Measurements from ENCODE around the gene UBXN2A.
"Not testable (repeated sequence)": the region's sequence is repeated elsewhere in the genome, so short reads cannot be mapped to it uniquely, and the experiment has no call there.

UBXN2A gene

DNA sequence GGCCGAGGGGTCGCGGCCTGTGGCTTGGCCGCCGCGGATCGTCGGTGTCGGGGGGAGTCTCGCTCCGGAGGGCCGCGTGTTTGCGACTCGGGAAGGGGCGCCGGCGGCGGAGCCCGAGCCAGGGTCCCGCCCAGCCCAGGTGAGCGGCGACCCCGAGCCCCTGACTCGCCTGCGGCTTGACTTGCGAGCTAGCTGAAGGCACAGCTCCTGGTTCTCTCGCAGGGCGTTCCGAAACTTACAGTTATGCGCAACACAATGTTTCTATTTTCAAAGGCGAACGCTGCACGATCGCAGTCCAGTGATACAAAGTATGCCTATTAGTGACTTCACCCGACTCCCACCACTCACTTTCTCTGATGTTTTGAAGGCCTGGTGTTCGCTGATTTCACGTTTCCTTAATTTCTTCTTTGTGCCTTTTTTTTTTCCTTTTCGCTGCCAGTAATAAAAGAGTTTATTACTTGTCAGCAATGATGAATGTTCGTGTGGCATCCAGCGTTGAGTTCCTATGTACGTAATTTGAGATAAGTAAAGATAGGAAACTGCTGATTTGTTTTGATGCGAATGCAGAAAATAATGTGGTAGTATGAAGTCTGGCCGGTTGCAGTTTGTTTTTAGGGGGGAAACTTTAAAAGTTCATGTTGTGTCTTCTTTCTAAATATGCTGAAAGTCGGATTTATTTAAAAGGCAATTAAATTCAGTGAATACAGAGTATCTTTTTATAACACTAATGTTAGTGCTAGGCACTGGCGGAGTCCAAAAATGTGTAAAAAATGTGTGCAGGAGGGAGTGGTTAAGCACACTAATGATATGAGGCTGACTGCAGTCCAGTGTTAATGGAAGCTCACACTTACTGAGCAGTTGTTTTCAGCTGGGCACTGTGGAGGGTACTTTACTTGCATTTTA lies 706 bp downstream of the UBXN2A start:
- DNase-seq: peak; percentile 86

DNA sequence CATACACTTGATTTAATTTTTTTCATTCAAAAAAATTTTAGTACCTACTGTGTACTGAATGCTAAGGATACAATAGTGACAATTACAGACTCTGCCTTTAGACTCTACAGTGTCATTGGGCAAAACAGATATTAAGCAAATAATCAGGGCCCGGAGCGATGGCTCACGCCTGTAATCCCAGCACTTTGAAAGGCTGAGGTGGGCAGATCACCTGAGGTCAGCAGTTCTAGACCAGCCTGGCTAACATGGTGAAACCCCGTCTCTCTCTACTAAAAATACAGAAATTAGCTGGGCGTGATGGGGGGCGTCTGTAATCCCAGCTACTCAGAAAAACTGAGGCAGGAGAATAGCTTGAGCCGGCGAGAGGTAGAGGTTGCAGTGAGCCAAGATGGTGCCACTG lies 1.4 kb downstream of the UBXN2A start:
- peak; percentile 7 for DNase-seq

DNA sequence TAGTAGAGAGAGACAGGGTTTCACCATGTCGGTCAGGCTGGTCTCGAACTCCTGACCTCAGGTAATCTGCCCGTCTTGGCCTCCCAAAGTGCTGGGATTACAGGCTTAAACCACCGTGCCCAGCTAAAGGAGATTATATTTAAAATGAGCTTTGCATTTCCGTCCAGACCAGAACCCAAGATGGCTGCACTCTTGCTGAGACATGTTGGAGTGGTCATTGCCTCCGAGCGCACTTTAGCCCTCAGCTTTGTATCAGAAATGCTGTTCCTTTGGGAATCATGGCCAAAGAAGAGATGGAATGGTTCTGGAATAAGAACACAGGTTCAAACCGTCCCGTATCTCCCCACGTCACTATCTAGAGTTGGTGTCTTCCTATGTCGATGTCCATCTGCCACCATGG lies 3.4 kb downstream of the UBXN2A start:
- DNase-seq: no peak

DNA sequence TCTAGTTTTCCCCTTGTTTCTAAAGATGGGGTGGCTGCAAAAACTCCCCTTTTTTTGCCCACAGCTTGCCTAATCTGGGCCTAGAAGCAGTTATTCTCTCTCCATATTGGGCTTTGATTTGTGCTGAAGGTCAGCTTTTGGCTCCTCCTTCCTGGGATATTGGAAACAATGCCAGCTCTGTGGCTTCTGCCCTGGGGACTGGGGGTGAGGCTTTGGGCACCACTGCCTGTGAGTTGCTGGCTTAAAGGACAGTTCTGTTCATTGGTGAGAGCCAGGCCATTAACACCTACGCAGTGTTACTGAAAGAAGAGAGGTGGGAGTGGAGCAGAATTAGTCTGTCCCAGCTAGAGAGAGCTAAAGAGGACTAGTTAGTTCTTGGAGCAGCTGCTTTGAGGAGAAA lies 4.3 kb downstream of the UBXN2A start:
- no peak for DNase-seq

DNA sequence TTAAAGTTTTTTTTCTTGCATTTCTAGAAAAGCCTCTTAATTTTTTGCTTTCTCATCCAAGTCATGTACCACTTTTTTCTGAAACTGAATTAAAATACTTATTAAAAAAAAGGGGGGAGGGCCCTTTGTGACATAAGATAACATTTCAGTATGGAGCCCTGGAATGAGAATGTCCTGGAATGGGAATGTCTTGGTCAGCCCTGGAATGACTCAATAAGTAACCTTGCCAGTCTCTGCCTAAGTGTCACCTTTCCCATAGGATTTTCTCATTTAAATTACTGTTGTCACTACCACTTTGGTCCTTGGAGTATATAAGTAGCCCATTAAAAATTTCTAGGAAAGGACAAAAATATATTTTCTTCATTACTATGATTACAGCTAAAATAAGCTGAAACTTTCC lies 4.7 kb downstream of the UBXN2A start:
- no peak for DNase-seq

DNA sequence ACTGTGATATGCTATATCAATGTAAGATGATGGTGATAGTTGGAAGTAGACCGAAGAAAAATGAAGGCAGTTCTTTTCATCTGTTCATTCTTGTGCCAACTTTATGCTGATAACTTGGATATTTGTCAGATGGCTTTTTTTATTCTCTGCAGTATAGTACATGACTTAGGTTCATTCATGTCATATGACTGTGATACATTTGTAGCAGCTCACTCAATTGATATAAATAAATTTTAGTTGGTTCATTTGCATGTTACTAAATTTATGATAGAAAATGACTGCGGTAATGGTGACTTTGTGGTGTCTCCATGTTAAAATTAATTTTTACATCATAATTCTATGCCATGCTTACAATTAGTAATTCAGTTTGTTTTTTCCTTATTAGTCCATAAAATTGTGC lies 7.1 kb downstream of the UBXN2A start:
- DNase-seq: no peak

DNA sequence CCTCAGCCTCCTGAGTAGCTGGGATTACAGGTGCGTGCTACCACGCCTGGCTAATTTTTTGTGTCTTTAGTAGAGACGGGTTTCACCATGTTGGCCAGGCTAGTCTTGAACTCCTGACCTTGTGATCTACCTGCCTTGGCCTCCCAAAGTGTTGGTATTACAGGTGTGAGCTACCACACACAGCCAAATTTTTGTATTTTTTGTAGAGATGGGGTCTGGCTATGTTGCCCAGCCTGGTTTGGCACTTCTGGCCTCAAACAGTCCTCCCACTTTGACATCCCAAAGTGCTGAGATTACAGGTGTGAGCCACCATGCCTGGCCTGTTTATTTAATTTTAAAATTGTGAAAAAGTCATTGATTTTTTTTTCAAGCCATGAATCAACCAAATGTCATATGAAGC lies 12.3 kb downstream of the UBXN2A start:
- not testable (repeated sequence) for DNase-seq

DNA sequence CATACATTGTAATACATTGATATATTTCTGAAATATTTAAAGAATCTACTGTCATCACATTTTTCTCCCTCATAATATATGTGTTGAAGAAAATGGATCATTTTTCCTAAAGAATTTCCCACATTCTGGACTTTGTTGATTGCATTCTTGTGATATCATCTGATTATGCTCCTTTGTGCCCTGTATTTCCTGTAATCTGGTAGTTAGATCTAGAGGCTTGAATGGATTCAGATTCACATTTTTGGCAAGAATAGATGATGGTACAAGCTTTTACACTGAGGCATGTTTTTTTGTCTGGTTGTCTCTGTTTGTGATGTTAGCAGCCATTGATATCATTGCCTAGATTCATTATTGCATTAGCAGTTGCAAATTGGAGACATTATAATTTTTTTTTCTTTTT lies 13.4 kb downstream of the UBXN2A start:
- DNase-seq: no peak

DNA sequence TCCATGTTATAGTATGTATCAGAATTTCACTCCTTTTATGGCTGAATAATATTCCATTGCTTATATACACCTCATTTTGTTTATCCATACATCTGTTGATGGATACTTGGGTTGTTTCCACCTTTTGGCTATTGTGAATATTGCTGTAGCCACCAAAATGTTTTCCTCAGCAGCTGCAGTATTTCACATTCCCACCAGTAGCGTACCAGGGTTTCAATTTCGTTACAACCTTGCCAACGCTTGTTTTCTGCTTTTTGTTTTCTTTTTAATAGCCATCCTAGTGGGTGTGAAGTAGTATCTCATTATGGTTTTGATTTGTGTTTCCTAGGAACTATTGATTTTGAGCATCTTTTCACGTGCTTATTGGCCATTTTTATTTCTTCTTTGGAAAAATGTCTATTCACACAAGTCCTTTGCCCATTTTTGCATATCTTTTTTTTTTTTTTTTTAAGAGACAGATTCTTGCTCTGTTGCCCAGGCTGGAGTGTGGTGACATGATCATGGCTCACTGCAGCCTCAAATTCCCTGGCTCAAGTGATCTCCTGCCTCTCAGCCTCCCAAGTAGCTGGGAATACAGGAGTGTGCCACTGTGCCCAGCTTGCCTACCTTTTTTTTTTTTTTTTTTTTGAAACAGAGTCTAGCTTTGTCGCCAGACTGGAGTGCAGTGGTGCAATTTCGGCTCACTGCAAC lies 14.2 kb downstream of the UBXN2A start:
- no peak for DNase-seq

DNA sequence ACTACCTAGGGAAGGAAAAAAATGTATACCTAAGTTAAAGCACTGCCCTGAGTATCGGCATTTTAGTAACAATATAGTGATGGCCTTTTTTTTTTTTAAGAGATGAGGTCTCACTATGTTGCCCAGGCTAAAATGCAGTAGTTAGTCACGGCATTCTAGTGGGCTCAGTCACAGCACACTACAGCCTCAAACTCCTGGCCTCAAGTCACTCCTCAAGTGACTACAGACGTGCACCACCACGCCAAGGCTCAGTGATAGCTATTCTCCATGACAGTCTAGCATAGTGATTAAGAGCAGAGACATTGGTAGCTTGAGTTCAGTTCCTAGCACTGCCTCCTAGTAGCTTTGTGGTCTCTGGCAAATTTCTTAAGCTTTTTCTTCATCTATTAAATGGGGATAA lies 27.6 kb downstream of the UBXN2A start:
- DNase-seq: no peak

DNA sequence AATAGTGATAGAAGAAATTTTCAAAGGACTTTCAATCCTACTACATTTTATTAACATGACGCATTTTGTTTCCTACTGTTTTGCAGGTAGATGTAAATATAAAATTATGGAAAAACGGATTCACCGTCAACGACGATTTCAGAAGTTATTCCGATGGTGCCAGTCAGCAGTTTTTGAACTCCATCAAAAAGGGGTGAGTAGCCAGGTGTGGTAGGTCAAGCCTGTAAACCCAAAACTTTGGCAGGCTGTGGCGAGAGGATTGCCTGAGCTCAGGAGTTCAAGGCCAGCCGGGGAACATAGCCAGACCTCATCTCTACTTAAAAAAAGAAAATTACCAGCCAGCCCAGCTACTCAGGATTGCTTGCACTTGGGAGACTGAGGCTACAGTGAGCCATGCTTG lies 36.6 kb downstream of the UBXN2A start:
- DNase-seq: no peak

DNA sequence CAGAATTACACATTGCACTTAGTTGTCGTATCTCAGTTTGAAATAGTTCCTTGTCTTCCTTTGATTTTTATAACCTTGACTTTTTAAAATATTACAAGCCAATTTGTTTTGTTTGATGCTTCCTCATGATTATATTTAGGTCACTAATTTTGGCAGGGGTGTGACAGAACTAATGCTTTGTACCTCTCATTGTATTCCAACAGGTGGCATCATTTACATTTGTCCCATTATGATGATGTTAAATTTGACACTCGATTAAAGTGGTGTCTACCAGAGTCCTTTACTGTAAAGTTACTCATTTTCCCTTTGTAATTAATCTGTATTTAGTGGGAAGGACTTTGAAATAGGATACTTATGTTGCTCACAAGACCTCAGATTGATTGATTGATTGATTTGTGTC lies 48.1 kb downstream of the UBXN2A start:
- DNase-seq: no peak

DNA sequence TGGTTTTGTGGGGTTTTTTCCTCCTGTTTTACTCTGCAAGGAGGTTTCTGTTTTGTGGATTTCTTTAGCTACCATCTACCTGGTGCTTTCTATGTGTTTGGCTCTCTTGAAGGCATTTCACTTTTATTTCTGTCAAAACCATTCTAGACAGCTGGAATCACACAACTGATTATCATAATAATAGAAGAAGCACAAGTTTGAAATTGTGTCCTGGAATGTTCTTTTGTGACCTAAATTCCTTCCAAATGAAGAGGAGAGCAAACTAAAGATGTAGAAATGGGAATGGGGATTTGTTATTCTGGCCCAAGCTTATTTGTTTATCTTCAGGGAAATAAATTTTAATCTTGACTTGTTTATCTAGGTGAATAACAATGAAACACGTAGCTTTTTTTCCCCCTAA lies 52.7 kb downstream of the UBXN2A start:
- DNase-seq: no peak

DNA sequence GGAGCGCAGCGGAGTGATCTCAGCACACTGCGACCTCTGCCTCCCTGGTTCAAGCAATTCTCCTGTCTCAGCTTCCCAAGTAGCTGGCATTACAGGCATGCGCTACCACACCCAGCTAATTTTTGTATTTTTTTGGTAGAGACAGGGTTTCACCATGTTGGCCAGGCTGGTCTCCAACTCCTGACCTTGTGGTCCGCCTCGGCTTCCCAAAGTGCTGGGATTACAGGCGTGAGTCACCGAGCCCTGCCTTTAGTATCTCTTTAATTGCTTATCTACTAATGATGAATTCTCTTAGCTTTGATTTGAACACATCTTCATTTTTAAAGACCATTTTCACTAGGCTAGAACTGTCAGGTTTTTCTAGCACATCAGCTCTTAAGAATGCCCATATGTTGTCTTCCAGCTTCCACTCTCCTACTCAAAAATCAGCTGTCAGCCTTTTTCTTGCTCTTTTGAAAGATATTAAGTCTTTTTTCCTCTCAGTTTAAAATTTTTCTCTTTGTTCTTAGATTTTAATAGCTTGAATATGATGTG lies 53.5 kb downstream of the UBXN2A start:
- DNase-seq: no peak

DNA sequence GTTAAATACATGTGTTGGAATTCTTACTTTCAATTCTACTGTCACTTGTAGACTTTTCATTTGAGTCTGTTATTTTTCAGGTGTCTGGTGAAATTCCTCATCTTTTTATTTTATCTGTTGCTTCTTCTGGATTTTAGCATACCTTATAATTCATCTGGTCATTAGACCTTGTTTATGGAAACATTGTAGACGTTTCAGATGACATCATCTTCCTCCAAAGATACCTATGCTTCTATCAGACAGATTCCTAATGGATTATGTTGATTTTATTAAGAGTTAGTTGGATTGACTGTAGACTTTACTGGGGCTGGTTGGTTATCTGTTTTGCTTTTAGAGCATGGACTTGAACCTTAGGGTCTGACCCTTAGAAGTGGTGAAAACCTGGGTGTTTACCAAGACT lies 54.3 kb downstream of the UBXN2A start:
- DNase-seq: no peak

DNA sequence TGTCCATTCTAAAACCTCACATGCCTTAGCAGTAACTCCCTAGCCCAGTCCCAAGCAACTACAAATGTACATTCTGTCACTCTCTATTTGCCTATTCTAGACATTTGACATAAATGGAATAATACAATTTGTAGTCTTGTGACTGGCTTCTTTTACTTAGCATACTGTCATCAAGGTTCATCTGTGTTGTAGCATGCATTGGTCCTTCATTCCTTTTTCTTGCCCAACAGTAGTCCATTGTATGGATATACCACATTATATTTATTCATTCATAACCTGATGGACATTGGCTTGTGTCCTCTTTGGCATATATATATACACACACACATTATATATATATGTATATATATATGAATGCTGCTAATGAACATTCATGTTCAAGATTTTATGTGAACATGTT lies 67.4 kb downstream of the UBXN2A start:
- DNase-seq: no peak

DNA sequence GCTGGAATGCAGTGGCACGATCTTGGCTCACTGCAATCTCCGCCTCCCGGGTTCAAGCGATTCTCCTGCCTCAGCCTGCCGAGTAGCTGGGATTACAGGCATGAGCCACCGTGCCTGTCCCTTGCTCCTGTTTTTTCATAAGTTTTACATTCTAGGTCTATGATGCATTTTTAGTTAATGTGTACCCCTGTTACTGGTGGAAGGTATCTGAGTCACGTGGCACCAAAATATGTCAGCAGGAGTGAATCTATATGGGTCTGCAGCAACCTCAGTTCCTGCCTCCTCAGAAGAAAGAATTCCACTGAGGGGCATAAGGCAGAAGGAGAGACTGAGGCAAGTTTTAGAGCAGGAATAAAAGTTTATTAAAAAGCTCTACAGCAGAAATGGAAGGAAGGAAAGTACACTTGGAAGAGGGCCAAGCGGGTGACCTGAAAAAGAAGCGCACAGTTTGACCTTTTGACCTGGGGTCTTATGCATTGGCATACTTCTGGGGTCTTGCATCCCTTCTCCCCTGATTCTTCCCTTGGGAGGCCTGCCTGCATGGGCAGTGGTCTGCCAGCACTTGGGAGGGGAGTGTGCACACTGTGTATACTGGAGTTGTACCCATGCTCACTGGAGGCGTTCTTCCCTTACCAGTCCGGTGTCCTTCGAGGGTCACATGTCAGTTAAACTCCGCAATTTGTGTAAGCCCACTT lies 68.6 kb downstream of the UBXN2A start:
- no peak for DNase-seq

DNA sequence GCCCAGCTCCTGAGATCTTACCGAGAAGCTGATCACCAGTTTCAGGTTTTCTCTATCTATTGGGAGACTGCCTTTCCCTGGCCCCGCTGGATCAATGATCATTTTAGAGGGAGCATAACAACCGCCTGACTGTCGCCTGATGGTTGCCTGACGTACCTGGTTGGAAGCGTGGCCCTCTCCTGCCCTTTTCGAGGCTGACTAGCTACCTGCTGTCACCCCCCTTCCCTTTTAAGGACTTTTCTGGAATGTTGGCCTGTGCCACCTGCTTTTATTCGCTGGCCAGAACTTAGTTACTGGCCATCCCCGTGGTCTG lies 69.1 kb downstream of the UBXN2A start:
- DNase-seq: no peak

DNA sequence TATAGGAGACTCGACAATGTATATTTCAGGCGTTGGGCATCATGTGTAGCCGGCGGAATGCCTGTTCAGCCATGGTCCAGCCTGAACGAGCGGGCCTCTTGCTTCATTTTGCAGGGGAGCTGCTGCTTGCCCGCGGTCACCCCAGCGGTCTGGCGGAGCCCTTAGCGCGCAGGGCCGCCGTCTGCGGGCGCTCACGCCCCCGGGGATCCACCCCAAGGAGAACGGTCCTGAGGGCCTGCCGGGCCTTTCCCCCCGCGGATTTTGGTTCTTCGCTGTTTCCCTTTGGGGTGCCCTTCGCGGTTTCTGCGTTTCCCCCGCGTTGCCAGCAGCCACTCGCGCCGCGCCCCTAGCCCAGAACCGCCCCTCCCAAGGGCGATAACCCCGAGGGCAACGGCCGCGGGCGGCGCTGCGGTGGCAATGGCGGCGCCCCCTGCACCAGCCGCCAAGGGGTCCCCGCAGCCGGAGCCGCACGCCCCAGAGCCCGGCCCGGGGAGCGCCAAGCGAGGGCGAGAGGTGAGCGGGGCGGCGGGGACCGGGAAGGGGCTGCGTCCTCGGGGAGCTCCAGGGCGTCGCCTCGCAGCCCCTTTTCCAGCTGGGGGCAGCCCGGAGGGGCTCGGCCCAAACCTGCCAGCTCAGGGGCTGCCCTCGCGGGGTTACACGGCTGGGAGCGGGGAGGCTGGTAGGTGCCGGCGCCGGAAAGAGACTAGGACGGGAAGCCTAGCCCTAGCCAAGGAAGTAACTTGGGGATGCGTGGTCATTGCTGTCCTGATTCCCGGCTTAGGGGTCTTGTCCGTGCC lies 69.6 kb downstream of the UBXN2A start, which contains the start of gene MFSD2B:
MFSD2B (plus strand) TSS at position 406 of the 797 bp plus-strand sequence; CDS start at position 418, 12 bp downstream.
- DNase-seq: peak; percentile 55

DNA sequence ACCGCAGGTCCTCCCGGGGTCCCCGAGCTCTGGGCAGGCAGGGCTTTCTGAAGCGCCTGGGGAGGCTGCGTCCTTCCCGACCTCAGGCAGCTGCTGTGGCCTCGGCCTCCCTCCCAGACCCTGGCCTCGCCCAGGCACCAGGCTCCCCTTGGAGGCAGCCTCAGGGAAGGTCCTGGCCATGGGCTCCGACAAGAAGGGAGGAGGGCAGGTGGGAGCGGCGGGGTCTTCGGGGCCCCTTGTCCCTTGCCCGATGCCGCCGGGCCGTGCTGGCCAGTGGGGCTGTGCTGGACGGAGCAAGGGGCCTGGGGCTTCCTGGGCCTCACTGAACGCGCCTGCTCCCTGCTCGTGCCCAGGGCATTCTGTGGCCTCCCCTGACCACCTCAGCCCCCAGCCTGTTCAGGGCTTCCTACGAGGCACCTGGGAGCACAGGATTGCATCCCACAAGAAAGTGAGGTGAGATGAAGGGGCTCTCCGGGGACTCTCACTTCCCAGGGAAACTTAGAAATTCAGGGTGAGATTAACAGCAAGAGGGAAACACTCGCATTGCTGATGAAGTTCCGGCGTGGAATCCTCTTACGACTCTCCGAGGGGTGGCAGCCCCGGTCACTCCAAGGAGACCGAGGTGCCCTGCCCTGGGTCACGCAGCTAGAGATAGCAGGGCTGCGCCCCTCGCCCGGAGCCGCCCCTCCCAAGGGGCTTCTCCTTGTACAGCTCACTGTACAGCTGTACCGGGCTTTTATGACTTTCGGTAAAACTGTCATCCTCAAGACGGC lies 70.4 kb downstream of the UBXN2A start:
- no peak for DNase-seq
